ENCODE data around the gene GLDC.

The GLDC gene

GRCh38 chr9:6616951-6617602 lies 28.5 kb downstream of the GLDC start:
- DNase-seq = no peak

- no peak for DNase-seq
These were observed 31.0 kb downstream of the GLDC start for GRCh38 chr9:6614489-6614888.

GRCh38 chr9:6611865-6612264 lies 33.7 kb downstream of the GLDC start:
- DNase-seq = no peak

GRCh38 chr9:6610073-6610472 lies 35.5 kb downstream of the GLDC start:
- DNase-seq = no peak

- DNase-seq = no peak
These were observed 36.0 kb downstream of the GLDC start for GRCh38 chr9:6609497-6610016.

- no peak for DNase-seq
These were observed 40.3 kb downstream of the GLDC start for GRCh38 chr9:6605202-6605601.

GRCh38 chr9:6600426-6600825 lies 45.1 kb downstream of the GLDC start:
- no peak for DNase-seq

GRCh38 chr9:6600006-6600405 lies 45.5 kb downstream of the GLDC start:
- no peak for DNase-seq

- DNase-seq = no peak
These were observed 47.2 kb downstream of the GLDC start for GRCh38 chr9:6598249-6598725.

GRCh38 chr9:6592791-6593190 lies 52.7 kb downstream of the GLDC start:
- no peak for DNase-seq

GRCh38 chr9:6592231-6592630 lies 53.3 kb downstream of the GLDC start:
- no peak for DNase-seq

GRCh38 chr9:6590772-6591384 lies 54.7 kb downstream of the GLDC start:
- DNase-seq = no peak

- no peak for DNase-seq
These were observed 55.2 kb downstream of the GLDC start for GRCh38 chr9:6590334-6590733.

- peak in 1 of 2 donors; percentile 20 for DNase-seq
These were observed 60.5 kb downstream of the GLDC start for GRCh38 chr9:6584881-6585597.

- DNase-seq = no peak
These were observed 64.3 kb downstream of the GLDC start for GRCh38 chr9:6581253-6581652.

GRCh38 chr9:6579613-6580012 lies 65.9 kb downstream of the GLDC start:
- no peak for DNase-seq

- DNase-seq = no peak
These were observed 68.5 kb downstream of the GLDC start for GRCh38 chr9:6576987-6577386.

- no peak for DNase-seq
These were observed 70.0 kb downstream of the GLDC start for GRCh38 chr9:6575324-6576034.

GRCh38 chr9:6567140-6567591 lies 78.4 kb downstream of the GLDC start:
- DNase-seq = no peak

- DNase-seq = peak; percentile 4 to 33
These were observed 79.0 kb downstream of the GLDC start for GRCh38 chr9:6566409-6567139.

- no peak for DNase-seq
These were observed 80.2 kb downstream of the GLDC start for GRCh38 chr9:6565312-6565711.

- no peak for DNase-seq
These were observed 80.7 kb downstream of the GLDC start for GRCh38 chr9:6564868-6565267.

Data from bone marrow (tissue), 2 donors.